ENCODE data around the gene CARS2.

- TF ChIP-seq EP300 (IDR thresholded peaks at IDR 0.05) = no peak
- TF ChIP-seq POLR2AphosphoS5 (IDR thresholded peaks at IDR 0.05) = no peak
Measured at GRCh38 chr13:110620596-110620995, 85.3 kb downstream of the CARS2 start.

Data from sigmoid colon (tissue), 4 donors.